Astrocyte (in vitro differentiated cells and primary cell): ENCODE measurements around the gene STRN4. TPM values are rescaled to one million over a fixed set of nuclear protein-coding genes. Genes with fewer than 3 reads are reported as not detected.
A peak's percentile ranks its signal among the peaks of the same experiment; 100 is the strongest.

Source experiments
- DNase-seq: peaks from one replicate; pipeline ENCODE4 v3.0.0-alpha.2; 2010; ENCODE audit warnings: low read depth
- FAIRE-seq: peaks from 2 replicates; lab custom pipeline; 2011; peaks lifted over from hg19 to GRCh38; lab: Jason Lieb, UNC
- H2AFZ ChIP-seq: 2 replicates; pipeline ENCODE4 v1.6.0; 2012; ENCODE audit warnings: low read depth, low read length, inconsistent platforms
- H3K27ac ChIP-seq: 2 replicates; pipeline ENCODE4 v1.5.1; 2011; ENCODE audit warnings: low read depth, low read length, inconsistent platforms
- H3K27me3 ChIP-seq: 2 replicates; pipeline ENCODE4 v1.6.0; 2011; ENCODE audit warnings: low read length, inconsistent platforms; ENCODE audit not compliant: insufficient read depth
- H3K36me3 ChIP-seq: 2 replicates; pipeline ENCODE4 v1.5.1; 2011; ENCODE audit warnings: low read length, inconsistent platforms; ENCODE audit not compliant: insufficient read depth
- H3K4me1 ChIP-seq: 2 replicates; pipeline ENCODE4 v1.5.1; 2011; ENCODE audit warnings: low read length, inconsistent platforms; ENCODE audit not compliant: insufficient read depth
- H3K4me2 ChIP-seq: 2 replicates; pipeline ENCODE4 v1.6.0; 2012; ENCODE audit warnings: low read length, inconsistent platforms
- H3K4me3 ChIP-seq: 2 replicates; pipeline ENCODE4 v1.5.1; 2011; ENCODE audit warnings: low read depth, mild to moderate bottlenecking, low read length, inconsistent platforms; ENCODE audit not compliant: insufficient read depth
- H3K79me2 ChIP-seq: 2 replicates; pipeline ENCODE4 v1.6.0; 2012; ENCODE audit warnings: mild to moderate bottlenecking, low read length, inconsistent platforms; ENCODE audit not compliant: insufficient read depth
- H3K9ac ChIP-seq: 2 replicates; pipeline ENCODE4 v1.6.0; 2012; ENCODE audit warnings: mild to moderate bottlenecking, low read length, inconsistent platforms
- H3K9me3 ChIP-seq: 2 replicates; pipeline ENCODE4 v1.5.1; 2012; ENCODE audit warnings: low read depth, mild to moderate bottlenecking, low read length, inconsistent platforms; ENCODE audit not compliant: insufficient read depth
- H4K20me1 ChIP-seq: 2 replicates; pipeline ENCODE4 v1.6.0; 2012; ENCODE audit warnings: low read length, inconsistent platforms; ENCODE audit not compliant: insufficient read depth
- H3K27ac Mint-ChIP-seq: one replicate; pipeline ENCODE4 v1.8.0; 2021; ENCODE audit warnings: mild to moderate bottlenecking, mixed read lengths; ENCODE audit not compliant: unreplicated experiment
- H3K27me3 Mint-ChIP-seq: one replicate; pipeline ENCODE4 v1.8.0; 2021; ENCODE audit warnings: low read depth, mixed read lengths; ENCODE audit not compliant: unreplicated experiment
- H3K36me3 Mint-ChIP-seq: one replicate; pipeline ENCODE4 v1.8.0; 2021; ENCODE audit warnings: low read depth, mixed read lengths; ENCODE audit not compliant: unreplicated experiment
- H3K4me1 Mint-ChIP-seq: one replicate; pipeline ENCODE4 v1.8.0; 2021; ENCODE audit warnings: low read depth, mixed read lengths; ENCODE audit not compliant: unreplicated experiment
- H3K4me3 Mint-ChIP-seq: one replicate; pipeline ENCODE4 v1.8.0; 2021; ENCODE audit warnings: mild to moderate bottlenecking, moderate library complexity, mixed read lengths; ENCODE audit not compliant: unreplicated experiment
- H3K9me3 Mint-ChIP-seq: one replicate; pipeline ENCODE4 v1.8.0; 2021; ENCODE audit warnings: mild to moderate bottlenecking, mixed read lengths; ENCODE audit not compliant: unreplicated experiment
- EZH2 ChIP-seq: IDR thresholded peaks from 2 replicates; pipeline ENCODE4 v1.6.1; 2012; ENCODE audit warnings: mild to moderate bottlenecking, low read length, inconsistent platforms; ENCODE audit not compliant: insufficient read depth
- total RNA-seq: library from RNA; stranded (reverse); gene quantifications from 2 replicates; pipeline ENCODE4 v1.2.1, GENCODE V29; 2021
- TF ChIP-seq, protein P1 (sequence below): IDR thresholded peaks from 2 replicates; pipeline ENCODE4 v1.5.1; 2011; ENCODE audit warnings: low read depth, mild to moderate bottlenecking, inconsistent platforms, low read length, moderate library complexity; ENCODE audit not compliant: insufficient read depth

STRN4 gene
- total RNA-seq, 1 donor from 2014 or later = 80.8 TPM

DNA sequence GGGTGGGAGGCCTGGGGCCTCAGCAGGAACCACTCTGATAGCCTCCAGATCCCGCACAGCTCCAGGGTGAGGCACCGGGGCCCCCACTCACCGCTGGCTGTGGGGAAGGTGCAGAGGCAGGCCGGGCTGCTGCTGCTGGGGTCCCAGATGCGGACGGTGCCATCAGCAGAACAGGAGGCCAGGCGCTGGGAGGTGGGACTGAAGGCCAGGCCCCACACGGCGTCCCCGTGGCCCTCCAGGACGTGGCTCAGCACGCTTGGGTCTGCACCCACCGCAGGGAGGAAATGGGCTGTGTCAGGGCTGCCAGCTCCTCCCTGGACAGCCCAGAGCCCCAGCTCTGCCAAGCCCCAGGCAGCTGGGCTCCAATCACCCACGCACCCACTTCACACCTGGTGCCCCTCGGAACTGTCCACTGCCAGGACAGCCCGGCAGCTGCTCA lies 23.2 kb downstream of the STRN4 start:
- peaks cover 8% of the 10 kb centered on the region for H3K4me1 ChIP-seq
- H3K9me3 ChIP-seq = no peaks in the 10 kb centered on the region
- H3K9ac ChIP-seq = no peak overlapping the region
- no peak overlapping the region for H3K4me3 Mint-ChIP-seq
- H3K27me3 ChIP-seq = no peaks in the 10 kb centered on the region
- DNase-seq = no peak
- no peak for FAIRE-seq
- H2AFZ ChIP-seq = no peak overlapping the region
- H3K27me3 Mint-ChIP-seq = no peaks in the 10 kb centered on the region
- H3K4me1 Mint-ChIP-seq = peaks cover 13% of the 10 kb centered on the region
- H3K4me3 ChIP-seq = no peak overlapping the region
- no peak for TF ChIP-seq EZH2
- TF ChIP-seq, protein P1, sequence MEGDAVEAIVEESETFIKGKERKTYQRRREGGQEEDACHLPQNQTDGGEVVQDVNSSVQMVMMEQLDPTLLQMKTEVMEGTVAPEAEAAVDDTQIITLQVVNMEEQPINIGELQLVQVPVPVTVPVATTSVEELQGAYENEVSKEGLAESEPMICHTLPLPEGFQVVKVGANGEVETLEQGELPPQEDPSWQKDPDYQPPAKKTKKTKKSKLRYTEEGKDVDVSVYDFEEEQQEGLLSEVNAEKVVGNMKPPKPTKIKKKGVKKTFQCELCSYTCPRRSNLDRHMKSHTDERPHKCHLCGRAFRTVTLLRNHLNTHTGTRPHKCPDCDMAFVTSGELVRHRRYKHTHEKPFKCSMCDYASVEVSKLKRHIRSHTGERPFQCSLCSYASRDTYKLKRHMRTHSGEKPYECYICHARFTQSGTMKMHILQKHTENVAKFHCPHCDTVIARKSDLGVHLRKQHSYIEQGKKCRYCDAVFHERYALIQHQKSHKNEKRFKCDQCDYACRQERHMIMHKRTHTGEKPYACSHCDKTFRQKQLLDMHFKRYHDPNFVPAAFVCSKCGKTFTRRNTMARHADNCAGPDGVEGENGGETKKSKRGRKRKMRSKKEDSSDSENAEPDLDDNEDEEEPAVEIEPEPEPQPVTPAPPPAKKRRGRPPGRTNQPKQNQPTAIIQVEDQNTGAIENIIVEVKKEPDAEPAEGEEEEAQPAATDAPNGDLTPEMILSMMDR = no peak
- peaks cover 14% of the 10 kb centered on the region for H3K36me3 Mint-ChIP-seq
- H3K4me2 ChIP-seq = no peak overlapping the region
- H4K20me1 ChIP-seq = peaks cover 56% of the 10 kb centered on the region
- H3K27ac ChIP-seq = no peak overlapping the region
- peak overlapping the region; percentile 18 for H3K27ac Mint-ChIP-seq
- peaks cover 26% of the 10 kb centered on the region for H3K79me2 ChIP-seq
- no peaks in the 10 kb centered on the region for H3K9me3 Mint-ChIP-seq
- H3K36me3 ChIP-seq = peaks cover 18% of the 10 kb centered on the region

DNA sequence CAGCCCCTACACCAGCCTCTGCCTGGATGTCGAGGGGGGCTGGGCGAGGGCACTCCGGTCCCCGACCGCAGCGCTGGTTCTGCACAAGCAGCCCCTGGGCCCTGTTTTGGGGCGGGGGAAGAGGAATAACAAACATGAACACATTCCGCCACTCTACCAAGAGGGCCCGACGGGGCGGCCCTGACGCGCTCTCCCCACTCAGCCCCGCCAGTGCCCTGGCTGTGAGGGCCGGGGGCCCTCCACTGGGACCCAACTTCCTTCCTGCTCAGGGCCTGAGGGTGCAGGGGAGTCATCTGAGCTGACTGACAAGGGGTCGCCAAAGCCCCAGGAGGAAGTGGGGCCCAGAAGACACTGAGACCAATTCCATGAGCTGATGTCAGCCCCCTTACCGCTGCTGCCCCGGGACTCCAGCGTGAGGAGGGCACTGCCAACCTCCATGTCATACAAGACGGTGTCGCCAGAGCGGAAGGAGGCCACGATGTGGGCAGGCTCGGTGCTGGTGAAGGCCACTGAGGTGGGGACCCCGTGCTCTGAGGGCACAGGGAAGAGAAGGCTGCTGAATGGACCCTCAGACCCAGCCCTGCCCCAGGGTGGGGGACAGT lies 23.7 kb downstream of the STRN4 start:
- no peak overlapping the region for H2AFZ ChIP-seq
- H3K36me3 Mint-ChIP-seq = peaks cover 14% of the 10 kb centered on the region
- TF ChIP-seq, protein P1 = no peak
- no peak for TF ChIP-seq EZH2

DNA sequence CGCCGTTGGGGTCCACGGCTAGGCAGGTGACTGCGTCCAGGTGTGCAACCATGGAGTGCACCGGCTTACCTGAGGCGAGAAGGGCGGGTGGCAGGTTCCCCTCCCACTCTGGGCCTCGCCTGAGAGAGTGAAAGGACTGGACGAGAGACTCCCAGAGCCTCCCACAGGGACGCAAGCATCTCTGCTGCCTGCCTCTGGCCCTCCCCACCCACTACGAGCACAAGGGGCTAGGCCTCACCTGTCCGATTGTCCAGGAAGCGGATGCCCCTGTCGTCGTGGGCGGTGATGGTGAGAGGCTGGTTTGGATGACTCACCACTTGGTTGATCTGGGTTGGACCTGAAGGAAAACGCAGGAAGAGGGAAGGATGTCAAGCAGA lies 24.3 kb downstream of the STRN4 start:
- peak overlapping the region; percentile 6 for H3K9ac ChIP-seq
- FAIRE-seq = no peak
- H3K9me3 Mint-ChIP-seq = no peaks in the 10 kb centered on the region
- DNase-seq = no peak
- peaks cover 15% of the 10 kb centered on the region for H3K4me1 ChIP-seq
- H3K4me2 ChIP-seq = no peak overlapping the region
- peak overlapping the region; percentile 20 for H3K27ac Mint-ChIP-seq
- H3K27me3 ChIP-seq = no peaks in the 10 kb centered on the region
- peaks cover 9% of the 10 kb centered on the region for H3K4me1 Mint-ChIP-seq
- peaks cover 46% of the 10 kb centered on the region for H4K20me1 ChIP-seq
- peaks cover 18% of the 10 kb centered on the region for H3K79me2 ChIP-seq
- no peaks in the 10 kb centered on the region for H3K9me3 ChIP-seq
- no peak overlapping the region for H3K27ac ChIP-seq
- H3K4me3 Mint-ChIP-seq = peak overlapping the region; percentile 10
- H3K36me3 ChIP-seq = peaks cover 18% of the 10 kb centered on the region
- TF ChIP-seq, protein P1 = no peak
- TF ChIP-seq EZH2 = no peak
- no peaks in the 10 kb centered on the region for H3K27me3 Mint-ChIP-seq
- no peak overlapping the region for H3K4me3 ChIP-seq
- peaks cover 14% of the 10 kb centered on the region for H3K36me3 Mint-ChIP-seq
- no peak overlapping the region for H2AFZ ChIP-seq

More for the DNA sequence above, 23.7 kb downstream of the STRN4 start:
- Mint-ChIP-seq H3K9me3 (no peaks in the 10 kb centered on the region), H3K4me1 (peaks cover 14% of the 10 kb centered on the region), H3K4me3 (no peak overlapping the region), H3K27me3 (no peaks in the 10 kb centered on the region), H3K27ac (peak overlapping the region; percentile 20)
- no peak overlapping the region for H3K4me2 ChIP-seq
- DNase-seq = no peak
- H4K20me1 ChIP-seq = peaks cover 52% of the 10 kb centered on the region
- peaks cover 11% of the 10 kb centered on the region for H3K4me1 ChIP-seq
- H3K4me3 ChIP-seq = no peak overlapping the region
- H3K9me3 ChIP-seq = no peaks in the 10 kb centered on the region
- H3K36me3 ChIP-seq = peaks cover 18% of the 10 kb centered on the region
- no peak overlapping the region for H3K27ac ChIP-seq
- H3K79me2 ChIP-seq = peaks cover 21% of the 10 kb centered on the region
- peak overlapping the region; percentile 6 for H3K9ac ChIP-seq
- FAIRE-seq = no peak
- H3K27me3 ChIP-seq = no peaks in the 10 kb centered on the region
